B cell (primary cell): Measurements from ENCODE around the gene BAHCC1. TPM values are rescaled to one million over a fixed set of nuclear protein-coding genes. Genes with fewer than 3 reads are reported as not detected.

Experiments used
- ATAC-seq: fragments of 200-7000 bp; cut with Tn5 transposase; one replicate; pipeline ENCODE4 v1.10.0; 2021; ENCODE audit warnings: low read depth, mild to moderate bottlenecking, moderate number of reproducible peaks, moderate library complexity
- CTCF ChIA-PET: fragments of 350-600 bp; sonication (Branson Sonifier 250); formaldehyde crosslinking; loops from one replicate; lab custom pipeline; 2021; ENCODE audit warnings: antibody characterized with exemption, inconsistent platforms; lab: Charles Lee
- POLR2A ChIA-PET: fragments of 350-600 bp; sonication (Branson Sonifier 250); formaldehyde crosslinking; loops from one replicate; lab custom pipeline; 2021; ENCODE audit warnings: antibody characterized with exemption; lab: Charles Lee
- DNase-seq: peaks from one replicate; pipeline ENCODE4 v3.0.0; 2013
- H2AFZ ChIP-seq: 2 replicates; pipeline ENCODE4 v1.6.1; 2012; ENCODE audit warnings: mild to moderate bottlenecking, low read depth, low read length; ENCODE audit not compliant: insufficient read depth, poor library complexity, severe bottlenecking
- H3K27ac ChIP-seq, 2 donors: 1 replicate in 1 of 2; 2 replicates in 1 of 2; pipeline ENCODE4 v1.5.1; 2012 to 2013; ENCODE audit warnings: low read length in 2 of 2, mild to moderate bottlenecking in 2 of 2, moderate library complexity in 1 of 2
- H3K27me3 ChIP-seq, 4 experiments: fragments of 200-600 bp in 1 of 4; sonication (generic) in 1 of 4; replicated peaks in 1 of 4; 1 replicate in 2 of 4; 2 replicates in 2 of 4; pipeline versions ENCODE4 v1.6.1 to v1.7.0; 2013 to 2016; ENCODE audit warnings: low read length in 3 of 4, mild to moderate bottlenecking in 2 of 4, mixed read lengths in 1 of 4, moderate library complexity in 1 of 4; ENCODE audit not compliant: insufficient read depth in 4 of 4, control insufficient read depth in 3 of 4; ENCODE audit errors: control extremely low read depth in 1 of 4
- H3K36me3 ChIP-seq, 2 experiments: replicated peaks in 1 of 2; 1 replicate in 1 of 2; 2 replicates in 1 of 2; pipeline versions ENCODE4 v1.6.1 to v1.7.1; 2013; ENCODE audit warnings: low read length in 1 of 2; ENCODE audit not compliant: insufficient read depth in 2 of 2, control insufficient read depth in 1 of 2; ENCODE audit errors: control extremely low read depth in 1 of 2, extremely low read depth in 1 of 2
- H3K4me1 ChIP-seq, 2 donors: fragments of 200-600 bp in 1 of 2; sonication (generic) in 1 of 2; 1 replicate in 1 of 2; 2 replicates in 1 of 2; pipeline versions ENCODE4 v1.5.1 to v1.6.1; 2013 to 2017; ENCODE audit warnings: low read length in 2 of 2; ENCODE audit not compliant: control insufficient read depth in 2 of 2, insufficient read depth in 2 of 2
- H3K4me2 ChIP-seq: replicated peaks from 2 replicates; pipeline ENCODE3; 2012; ENCODE audit warnings: mild to moderate bottlenecking, low read depth, low read length; ENCODE audit not compliant: poor library complexity, severe bottlenecking
- H3K4me3 ChIP-seq, 5 experiments: fragments of 200-600 bp in 1 of 5; sonication (generic) in 1 of 5; 1 replicate in 3 of 5; 2 replicates in 2 of 5; pipeline versions ENCODE4 v1.5.1 to v1.7.0; 2011 to 2016; ENCODE audit warnings: low read length in 4 of 5, mild to moderate bottlenecking in 4 of 5, low read depth in 2 of 5, control low read depth in 1 of 5, moderate library complexity in 1 of 5; ENCODE audit not compliant: insufficient read depth in 1 of 5; ENCODE audit errors: control extremely low read depth in 1 of 5, extremely low read depth in 1 of 5
- H3K79me2 ChIP-seq: fragments of 200-600 bp; sonication (generic); one replicate; pipeline ENCODE4 v1.6.0; 2016; ENCODE audit warnings: low read length; ENCODE audit not compliant: control insufficient read depth, insufficient read depth
- H3K9ac ChIP-seq: fragments of 200-600 bp; sonication (generic); 2 replicates; pipeline ENCODE4 v1.6.1; 2017; ENCODE audit warnings: mild to moderate bottlenecking, low read length, moderate library complexity
- H3K9me3 ChIP-seq, 3 donors: one replicate each; pipeline versions ENCODE4 v1.6.1 to v1.7.1; 2013; ENCODE audit warnings: low read length in 2 of 3; ENCODE audit not compliant: control insufficient read depth in 2 of 3, insufficient read depth in 1 of 3; ENCODE audit errors: control extremely low read depth in 1 of 3
- H4K20me1 ChIP-seq: 2 replicates; pipeline ENCODE4 v1.6.0; 2012; ENCODE audit warnings: mild to moderate bottlenecking, low read length; ENCODE audit not compliant: insufficient read depth, control insufficient read depth, poor library complexity, severe bottlenecking
- H3K27ac Mint-ChIP-seq: one replicate; pipeline ENCODE4 v1.8.0; 2021; ENCODE audit warnings: mixed read lengths
- H3K27me3 Mint-ChIP-seq: one replicate; pipeline ENCODE4 v1.8.0; 2021; ENCODE audit warnings: mixed read lengths
- H3K4me1 Mint-ChIP-seq: one replicate; pipeline ENCODE4 v1.8.0; 2021; ENCODE audit warnings: mixed read lengths
- H3K4me3 Mint-ChIP-seq: one replicate; pipeline ENCODE4 v1.8.0; 2021; ENCODE audit warnings: mixed read lengths
- H3K9me3 Mint-ChIP-seq: one replicate; pipeline ENCODE4 v1.8.0; 2022; ENCODE audit warnings: mixed read lengths; ENCODE audit not compliant: insufficient read depth
- EZH2 ChIP-seq: IDR thresholded peaks from 2 replicates; pipeline ENCODE4 v1.6.1; 2012; ENCODE audit warnings: borderline replicate concordance, low read depth, mild to moderate bottlenecking, moderate library complexity, low read length; ENCODE audit not compliant: insufficient read depth, poor library complexity, severe bottlenecking
- WGBS: methylation state at CpG from one replicate; pipeline ENCODE4 v1.1.5; 2013; ENCODE audit warnings: missing lambda C conversion rate; ENCODE audit not compliant: insufficient coverage; 5-methylcytosine and 5-hydroxymethylcytosine counted together
- intact Hi-C: fragments of 100-400 bp; cut with micrococcal nuclease; formaldehyde crosslinking; loops from one replicate; pipeline ENCODE4 v1.10.0; 2022
- polyA plus RNA-seq: library from polyadenylated mRNA; depleted of rRNA; stranded (reverse); fragments of >200 nt; gene quantifications from 2 replicates; pipeline ENCODE4 v1.2.3, GENCODE V29; 2012
- total RNA-seq, 2 donors: library from RNA; stranded (reverse); fragments of 120-200 nt in 1 of 2; gene quantifications; 1 replicate in 1 of 2; 2 replicates in 1 of 2; pipeline versions ENCODE4 v1.2.3 to v1.2.4, GENCODE V29; 2013 to 2022
- TF ChIP-seq, protein P1 (sequence below): fragments of 200-600 bp; IDR thresholded peaks from one replicate; pipeline ENCODE4 v1.8.0; 2022; ENCODE audit warnings: antibody characterized with exemption, mild to moderate bottlenecking

BAHCC1 gene
- total and polyA plus RNA-seq, 2 donors (not counting 1 experiment from before 2014, with no cell fraction given) = 0.12 to 0.48 TPM

DNA sequence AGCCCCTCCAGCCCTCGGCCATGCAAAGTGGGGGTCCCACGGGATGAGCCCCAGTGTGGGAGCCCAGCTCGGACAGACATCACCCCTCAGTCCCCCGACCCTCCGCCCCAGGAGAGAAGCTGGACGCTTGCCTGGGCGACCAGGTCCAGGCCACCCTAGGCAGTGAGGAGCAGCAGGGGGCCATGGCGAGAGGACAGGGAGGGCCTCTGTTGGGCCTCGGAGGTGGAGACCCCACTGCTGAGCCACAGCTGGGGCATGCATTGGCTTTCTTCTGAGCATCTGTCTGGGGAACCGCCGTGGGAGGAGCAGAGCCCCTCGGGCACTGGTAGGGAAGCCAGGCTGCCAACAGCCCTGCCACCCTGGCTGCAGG lies 104.3 kb downstream of the BAHCC1 start:
- Histone ChIP-seq H3K27ac (no peak overlapping the region), H3K36me3 (no peaks in the 10 kb centered on the region), H4K20me1 (no peaks in the 10 kb centered on the region), H3K27me3 (peaks cover 0 to 7% (median 1%) of the 10 kb centered on the region in 4 experiments), H3K9ac (no peak overlapping the region), H2AFZ (no peak overlapping the region), H3K4me2 (no peak overlapping the region), H3K9me3 (no peaks in the 10 kb centered on the region), H3K4me1 (no peaks in the 10 kb centered on the region), H3K79me2 (no peaks in the 10 kb centered on the region), H3K4me3 (no peak overlapping the region)
- ATAC-seq (no peak), DNase-seq (no peak)
- Mint-ChIP-seq H3K27ac (no peak overlapping the region), H3K27me3 (peaks cover 2% of the 10 kb centered on the region), H3K4me3 (no peak overlapping the region), H3K9me3 (no peaks in the 10 kb centered on the region), H3K4me1 (no peaks in the 10 kb centered on the region)
- intact Hi-C loops = no loop called here
- POLR2A ChIA-PET = no interaction called here
- CTCF ChIA-PET = interaction anchor here (4.6 kb wide), 1 partner anchor 15 kb away, joined by 15 read pairs; no protein-coding TSS in a partner anchor
- TF ChIP-seq EZH2 = no peak
- TF ChIP-seq, protein P1, sequence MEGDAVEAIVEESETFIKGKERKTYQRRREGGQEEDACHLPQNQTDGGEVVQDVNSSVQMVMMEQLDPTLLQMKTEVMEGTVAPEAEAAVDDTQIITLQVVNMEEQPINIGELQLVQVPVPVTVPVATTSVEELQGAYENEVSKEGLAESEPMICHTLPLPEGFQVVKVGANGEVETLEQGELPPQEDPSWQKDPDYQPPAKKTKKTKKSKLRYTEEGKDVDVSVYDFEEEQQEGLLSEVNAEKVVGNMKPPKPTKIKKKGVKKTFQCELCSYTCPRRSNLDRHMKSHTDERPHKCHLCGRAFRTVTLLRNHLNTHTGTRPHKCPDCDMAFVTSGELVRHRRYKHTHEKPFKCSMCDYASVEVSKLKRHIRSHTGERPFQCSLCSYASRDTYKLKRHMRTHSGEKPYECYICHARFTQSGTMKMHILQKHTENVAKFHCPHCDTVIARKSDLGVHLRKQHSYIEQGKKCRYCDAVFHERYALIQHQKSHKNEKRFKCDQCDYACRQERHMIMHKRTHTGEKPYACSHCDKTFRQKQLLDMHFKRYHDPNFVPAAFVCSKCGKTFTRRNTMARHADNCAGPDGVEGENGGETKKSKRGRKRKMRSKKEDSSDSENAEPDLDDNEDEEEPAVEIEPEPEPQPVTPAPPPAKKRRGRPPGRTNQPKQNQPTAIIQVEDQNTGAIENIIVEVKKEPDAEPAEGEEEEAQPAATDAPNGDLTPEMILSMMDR = no peak
- 90% methylated on average over 12 of the region's 12 CpGs for WGBS

DNA sequence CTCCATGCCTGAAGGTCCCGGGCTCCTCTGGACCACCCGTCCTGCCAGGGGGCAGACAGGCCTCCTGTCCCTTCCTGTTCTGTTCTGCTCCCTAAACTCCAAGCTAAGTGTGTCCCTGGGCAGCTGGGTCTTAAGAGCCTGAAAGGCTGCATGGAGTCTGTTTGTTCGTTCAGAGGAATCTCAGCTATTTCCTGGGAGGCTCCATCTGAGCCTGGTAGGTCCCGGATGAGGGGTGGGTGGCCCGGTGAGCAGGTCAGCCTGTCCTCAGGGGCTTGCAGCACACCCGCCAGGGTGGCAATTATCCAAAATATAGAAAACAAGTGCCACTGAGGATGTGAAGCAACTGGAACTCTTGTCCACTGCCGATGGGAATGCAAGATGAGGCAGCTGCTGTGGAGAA lies 104.8 kb downstream of the BAHCC1 start:
- Histone ChIP-seq H4K20me1 (no peaks in the 10 kb centered on the region), H3K27me3 (peaks cover 0 to 7% (median under 1%) of the 10 kb centered on the region in 4 experiments), H2AFZ (no peak overlapping the region), H3K4me3 (no peak overlapping the region), H3K27ac (no peak overlapping the region), H3K4me2 (no peak overlapping the region), H3K79me2 (no peaks in the 10 kb centered on the region), H3K9ac (no peak overlapping the region), H3K9me3 (no peaks in the 10 kb centered on the region), H3K36me3 (no peaks in the 10 kb centered on the region), H3K4me1 (no peaks in the 10 kb centered on the region)
- H3K9me3 Mint-ChIP-seq = no peaks in the 10 kb centered on the region
- intact Hi-C loops = no loop called here
- H3K27me3 Mint-ChIP-seq = no peaks in the 10 kb centered on the region
- H3K4me3 Mint-ChIP-seq = no peak overlapping the region
- POLR2A ChIA-PET = interaction anchor here (0.7 kb wide), 1 partner anchor 16 kb away, joined by 6 read pairs; no protein-coding TSS in a partner anchor
- 92% methylated on average over 7 of the region's 7 CpGs for WGBS
- no peak for TF ChIP-seq EZH2
- TF ChIP-seq, protein P1 = no peak
- H3K27ac Mint-ChIP-seq = no peak overlapping the region
- DNase-seq (no peak), ATAC-seq (no peak)
- H3K4me1 Mint-ChIP-seq = no peaks in the 10 kb centered on the region
- CTCF ChIA-PET = interaction anchor here (4.6 kb wide), 1 partner anchor 15 kb away, joined by 15 read pairs; no protein-coding TSS in a partner anchor
